HepG2 (cell line): ENCODE measurements around the gene GRK5. TPM values are rescaled to one million over a fixed set of nuclear protein-coding genes. Genes with fewer than 3 reads are reported as not detected.

Experiments used
- ATAC-seq: fragments of 200-7000 bp; cut with Tn5 transposase; 3 replicates; pipeline ENCODE4 v1.9.1; 2020; ENCODE audit warnings: mild to moderate bottlenecking, moderate library complexity
- BruUV-seq: library from RNA; stranded (reverse); fragments of 400-500 nt; replicated peaks from 2 replicates; lab custom pipeline; 2021; lab: Mats Ljungman, UMichigan
- CTCF ChIA-PET: fragments of 300-600 bp; formaldehyde crosslinking; extraction: SDS; loops from one replicate; lab custom pipeline; 2021; ENCODE audit warnings: low total read pairs, inconsistent platforms, low intra/inter-chr PET ratio; lab: Yijun Ruan, JAX
- POLR2A ChIA-PET: fragments of 350-600 bp; sonication (Branson Sonifier 250); formaldehyde crosslinking; loops from one replicate; lab custom pipeline; 2020; ENCODE audit warnings: antibody characterized with exemption, inconsistent platforms; lab: Yijun Ruan, JAX
- DNase-seq: peaks from one replicate; pipeline ENCODE4 v3.0.0-alpha.2; 2015; ENCODE audit warnings: low spot score
- FAIRE-seq: peaks from 3 replicates; lab custom pipeline; 2011; peaks lifted over from hg19 to GRCh38; lab: Jason Lieb, UNC
- H2AFZ ChIP-seq: one replicate; pipeline ENCODE4 v1.6.1; 2011; ENCODE audit warnings: low read length, inconsistent platforms
- H3K27ac ChIP-seq: fragments of 300-600 bp; 3 replicates; pipeline ENCODE4 v1.8.0; 2011; ENCODE audit warnings: mixed run types, mild to moderate bottlenecking, mixed read lengths, low read length, inconsistent platforms; ENCODE audit not compliant: insufficient read depth; ENCODE audit errors: extremely low read length
- H3K27me3 ChIP-seq, 2 experiments: fragments of 200-600 bp in 1 of 2; 2 replicates in 1 of 2; 3 replicates in 1 of 2; pipeline versions ENCODE4 v1.6.0 to v1.8.0; 2011; ENCODE audit warnings: low read length in 2 of 2, mild to moderate bottlenecking in 2 of 2, moderate library complexity in 2 of 2, inconsistent platforms in 1 of 2; ENCODE audit not compliant: insufficient read depth in 2 of 2, control insufficient read depth in 1 of 2
- H3K36me3 ChIP-seq, 2 experiments: fragments of 200-600 bp in 1 of 2; replicated peaks in 1 of 2; 2 replicates in 1 of 2; 3 replicates in 1 of 2; pipeline versions ENCODE4 v1.5.1 to v1.8.0; 2011; ENCODE audit warnings: low read length in 2 of 2, inconsistent platforms in 1 of 2; ENCODE audit not compliant: insufficient read depth in 2 of 2, control insufficient read depth in 1 of 2
- H3K4me1 ChIP-seq: 2 replicates; pipeline ENCODE4 v1.5.1; 2012; ENCODE audit warnings: low read length, inconsistent platforms; ENCODE audit not compliant: insufficient read depth
- H3K4me2 ChIP-seq: 2 replicates; pipeline ENCODE4 v1.6.0; 2011; ENCODE audit warnings: low read depth, low read length, inconsistent platforms
- H3K4me3 ChIP-seq, 3 experiments: fragments of 200-600 bp in 1 of 3; sonication (generic), shearing (Covaris generic) in 1 of 3; replicated peaks in 1 of 3; 2 replicates each; pipeline ENCODE4 v1.5.1; 2011 to 2016; ENCODE audit warnings: low read length in 3 of 3, inconsistent platforms in 2 of 3, low read depth in 2 of 3, mild to moderate bottlenecking in 2 of 3, control low read depth in 1 of 3, mixed read lengths in 1 of 3; ENCODE audit not compliant: insufficient read depth in 1 of 3
- H3K79me2 ChIP-seq: one replicate; pipeline ENCODE4 v1.6.1; 2011; ENCODE audit warnings: low read length, inconsistent platforms; ENCODE audit not compliant: insufficient read depth
- H3K9ac ChIP-seq: 2 replicates; pipeline ENCODE4 v1.6.0; 2011; ENCODE audit warnings: mild to moderate bottlenecking, low read depth, low read length, inconsistent platforms; ENCODE audit not compliant: insufficient read depth
- H3K9me3 ChIP-seq: 2 replicates; pipeline ENCODE4 v1.5.1; 2012; ENCODE audit warnings: mild to moderate bottlenecking, low read length
- H4K20me1 ChIP-seq: 2 replicates; pipeline ENCODE4 v1.6.0; 2011; ENCODE audit warnings: inconsistent platforms, mild to moderate bottlenecking, low read length, moderate library complexity; ENCODE audit not compliant: insufficient read depth
- CEBPG ChIP-seq: IDR thresholded peaks from 2 replicates; pipeline ENCODE4 v1.6.1; 2016
- ELF1 ChIP-seq: sonication (generic); formaldehyde crosslinking; IDR thresholded peaks from 2 replicates; pipeline ENCODE4 v1.4.0; 2020; ENCODE audit warnings: missing genetic modification reagents
- HES4 ChIP-seq: sonication (generic); formaldehyde crosslinking; IDR thresholded peaks from 2 replicates; pipeline ENCODE4 v1.9.0; 2021; ENCODE audit warnings: mild to moderate bottlenecking, missing genetic modification reagents, borderline replicate concordance
- HMGXB3 ChIP-seq: sonication (generic); formaldehyde crosslinking; IDR thresholded peaks from 2 replicates; pipeline ENCODE4 v1.4.0; 2020; ENCODE audit warnings: missing genetic modification reagents, borderline replicate concordance
- PLRG1 ChIP-seq: fragments of 450-650 bp; conservative IDR thresholded peaks from 2 replicates; pipeline ENCODE4 v1.6.1; 2016
- RORA ChIP-seq: sonication (generic); formaldehyde crosslinking; IDR thresholded peaks from 2 replicates; pipeline ENCODE4 v1.5.0; 2020; ENCODE audit warnings: mild to moderate bottlenecking, missing genetic modification reagents, moderate library complexity
- SMAD3 ChIP-seq: sonication (generic); formaldehyde crosslinking; IDR thresholded peaks from 2 replicates; pipeline ENCODE4 v1.4.0; 2020; ENCODE audit warnings: missing genetic modification reagents
- ZBED4 ChIP-seq: sonication (generic); formaldehyde crosslinking; IDR thresholded peaks from 2 replicates; pipeline ENCODE4 v1.4.0; 2020; ENCODE audit warnings: missing genetic modification reagents, borderline replicate concordance
- ZNF3 ChIP-seq: IDR thresholded peaks from 2 replicates; pipeline ENCODE4 v1.7.0; 2017; ENCODE audit warnings: inconsistent platforms
- ZNF879 ChIP-seq: sonication (generic); formaldehyde crosslinking; IDR thresholded peaks from 2 replicates; pipeline ENCODE4 v1.8.1; 2023; ENCODE audit warnings: missing genetic modification reagents
- WGBS: methylation state at CpG from one replicate; pipeline ENCODE4 v1.1.6; 2017; ENCODE audit warnings: low lambda C conversion rate; 5-methylcytosine and 5-hydroxymethylcytosine counted together
- in situ Hi-C: cut with HindIII; loops from 2 replicates; pipeline ENCODE4 v1.10.0; 2017; ENCODE audit warnings: low pct_unique_long_range_greater_than_20kb; ENCODE audit not compliant: extremely low pct_ligation_motif_present
- intact Hi-C: fragments of 100-400 bp; cut with micrococcal nuclease; formaldehyde crosslinking; loops from one replicate; pipeline ENCODE4 v1.10.0; 2022; ENCODE audit not compliant: unreplicated experiment
- polyA plus RNA-seq, 8 experiments: library from polyadenylated mRNA; depleted of rRNA in 3 of 8; stranded (reverse) in 7 of 8; unstranded in 1 of 8; fragments of >200 nt; fragmentation: Illumina TruSeq in 4 of 8; extraction: Trizol in 4 of 8; gene quantifications; 2 replicates each; pipeline versions ENCODE4 v1.2.1 to v1.2.3, GENCODE V29; 2011 to 2016; ENCODE audit warnings: low read depth in 4 of 8, missing spikeins in 1 of 8, mixed read lengths in 1 of 8; ENCODE audit not compliant: insufficient read depth in 1 of 8
- total RNA-seq, 5 experiments: library from RNA; depleted of rRNA; stranded (reverse); fragments of >200 nt; fragmentation: Illumina TruSeq; extraction: Trizol; gene quantifications; 2 replicates each; pipeline ENCODE4 v1.2.3, GENCODE V29; 2016; ENCODE audit warnings: low read depth in 1 of 5
- TF ChIP-seq, protein P1 (sequence below): sonication (generic); formaldehyde crosslinking; IDR thresholded peaks from 2 replicates; pipeline ENCODE4 v1.8.1; 2022; ENCODE audit warnings: mild to moderate bottlenecking, missing genetic modification reagents

The GRK5 gene
- total and polyA plus RNA-seq, 2 of the 13 experiments (the other 11 are each of a cell fraction or from before 2014, with no cell fraction given), result 10.4 to 12.6 TPM

DNA sequence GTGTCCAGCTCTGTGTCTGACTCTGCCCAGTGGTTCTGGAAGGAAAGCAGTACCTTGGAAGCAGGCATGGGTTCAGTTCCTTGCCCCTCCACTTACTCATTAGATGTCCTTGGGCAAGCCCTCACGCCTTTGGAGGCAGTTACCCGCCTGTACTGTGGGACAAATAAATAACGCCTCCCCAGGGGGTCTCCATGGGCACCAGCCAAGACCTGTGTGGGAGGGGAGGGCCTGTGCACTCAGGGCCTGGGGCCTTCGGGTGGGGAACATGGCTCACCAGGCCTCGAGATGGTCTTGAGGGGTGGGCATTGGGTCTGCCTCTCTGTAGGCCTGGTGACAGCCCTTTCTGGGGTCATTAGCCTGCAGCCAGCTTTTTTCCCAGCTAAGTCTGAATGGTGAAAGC, 142.0 kb downstream of the GRK5 start:
- no peak overlapping the region for H3K27ac ChIP-seq
- ATAC-seq, result no peak
- ChIA-PET POLR2A (no interaction called here), CTCF (no interaction called here)
- no peaks in the 10 kb centered on the region for H3K4me1 ChIP-seq
- no peak overlapping the region for H3K9ac ChIP-seq
- H3K9me3 ChIP-seq, result no peaks in the 10 kb centered on the region; the same call in 1 of the 2 replicates
- 82% methylated on average over 3 of the region's 5 CpGs for WGBS
- no peaks in the 10 kb centered on the region for H4K20me1 ChIP-seq
- FAIRE-seq, result no peak
- DNase-seq, result no peak
- no peaks in the 10 kb centered on the region for H3K27me3 ChIP-seq
- in situ Hi-C loops, result no loop called here
- no peak overlapping the region for H3K4me3 ChIP-seq
- intact Hi-C loops, result no loop called here
- BruUV-seq, result no TSS peak
- H3K79me2 ChIP-seq, result peaks cover 2% of the 10 kb centered on the region
- no peak overlapping the region for H2AFZ ChIP-seq
- no peak overlapping the region for H3K4me2 ChIP-seq
- no peak for TF ChIP-seq ZNF879
- no peak for TF ChIP-seq PLRG1
- no peak for TF ChIP-seq ELF1 (CRISPR knock-in tag)
- TF ChIP-seq ZNF3 (CRISPR knock-in tag), result no peak
- TF ChIP-seq SMAD3 (CRISPR knock-in tag), result no peak
- no peak for TF ChIP-seq CEBPG
- TF ChIP-seq, protein P1, sequence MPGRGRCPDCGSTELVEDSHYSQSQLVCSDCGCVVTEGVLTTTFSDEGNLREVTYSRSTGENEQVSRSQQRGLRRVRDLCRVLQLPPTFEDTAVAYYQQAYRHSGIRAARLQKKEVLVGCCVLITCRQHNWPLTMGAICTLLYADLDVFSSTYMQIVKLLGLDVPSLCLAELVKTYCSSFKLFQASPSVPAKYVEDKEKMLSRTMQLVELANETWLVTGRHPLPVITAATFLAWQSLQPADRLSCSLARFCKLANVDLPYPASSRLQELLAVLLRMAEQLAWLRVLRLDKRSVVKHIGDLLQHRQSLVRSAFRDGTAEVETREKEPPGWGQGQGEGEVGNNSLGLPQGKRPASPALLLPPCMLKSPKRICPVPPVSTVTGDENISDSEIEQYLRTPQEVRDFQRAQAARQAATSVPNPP, result no peak
- no peak for TF ChIP-seq ZBED4
- TF ChIP-seq HMGXB3 (CRISPR knock-in tag), result no peak
- TF ChIP-seq RORA (CRISPR knock-in tag), result no peak
- no peak for TF ChIP-seq HES4
- H3K36me3 ChIP-seq, result no peaks in the 10 kb centered on the region
